GM19043 (cell line): ENCODE measurements around the gene ZNF787.

Source experiments
- ATAC-seq: cut with Tn5 transposase; IDR thresholded peaks from one replicate; pipeline ENCODE4 v1.9.1; 2021; ENCODE audit warnings: low read depth; ENCODE audit not compliant: unreplicated experiment

The ZNF787 gene

DNA sequence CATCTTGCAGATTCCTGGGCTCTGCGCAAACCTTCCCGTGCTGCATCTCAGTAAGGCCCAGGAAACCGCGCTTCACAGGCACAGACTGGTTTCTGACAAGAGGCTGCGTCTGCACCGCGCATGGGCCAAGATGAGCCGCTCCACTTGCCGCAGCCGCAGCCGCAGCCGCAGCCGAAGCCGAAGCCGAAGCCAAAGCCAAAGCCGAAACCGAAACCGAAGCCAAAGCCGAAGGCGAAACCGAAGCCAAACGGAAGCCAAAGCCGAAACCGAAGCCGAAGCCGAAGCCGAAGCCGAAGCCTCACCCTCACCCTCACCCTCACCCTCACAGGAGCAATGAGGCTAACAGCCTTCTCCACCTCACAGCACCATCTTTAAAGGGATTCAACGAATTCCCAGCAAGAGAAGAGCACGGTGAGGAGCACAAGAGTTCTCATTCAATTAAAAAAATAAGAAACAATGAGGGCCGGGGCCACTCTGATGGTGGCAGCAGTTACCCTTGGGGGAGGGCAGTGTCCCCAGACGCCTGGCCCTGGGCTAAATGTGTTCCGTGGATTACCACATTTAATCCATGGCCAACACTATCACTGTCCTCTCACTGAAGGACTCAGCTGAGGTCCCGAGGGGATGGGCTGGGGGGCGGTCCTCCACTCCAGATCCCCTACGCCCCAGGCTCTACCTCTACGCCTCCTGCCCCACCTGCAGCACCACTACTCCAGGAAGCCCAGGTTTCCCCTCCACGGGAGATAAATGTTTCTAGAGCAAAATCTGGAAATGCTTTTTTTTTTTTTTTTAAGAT lies 29.1 kb downstream of the ZNF787 start:
- ATAC-seq: no peak

GRCh38 chr19:56091066-56091490 lies 30.0 kb downstream of the ZNF787 start:
- ATAC-seq: no peak

DNA sequence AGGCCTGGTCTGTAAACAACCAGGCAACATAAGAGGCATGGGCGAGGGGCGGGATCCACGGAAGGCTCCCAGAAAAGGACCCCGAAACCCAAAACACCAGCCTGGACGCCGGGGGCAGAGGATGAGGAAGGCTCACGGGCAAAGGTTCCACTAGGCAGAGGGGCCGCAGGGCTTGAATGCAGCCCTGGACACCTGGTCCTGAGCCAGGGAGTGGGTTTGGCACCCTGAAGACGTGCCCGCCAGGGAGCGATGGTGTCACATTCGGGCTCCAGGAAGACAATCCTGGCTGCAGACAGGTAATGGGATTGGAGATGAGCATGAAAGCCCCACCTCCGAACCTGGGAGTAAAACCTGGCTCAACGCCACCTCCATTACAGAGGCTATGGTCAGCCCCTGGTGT lies 31.8 kb downstream of the ZNF787 start:
- no peak for ATAC-seq

- ATAC-seq: no peak
Observed at GRCh38 chr19:56088497-56089215, 32.4 kb downstream of the ZNF787 start.

- no peak for ATAC-seq
Observed at GRCh38 chr19:56087647-56088496, 33.2 kb downstream of the ZNF787 start.

DNA sequence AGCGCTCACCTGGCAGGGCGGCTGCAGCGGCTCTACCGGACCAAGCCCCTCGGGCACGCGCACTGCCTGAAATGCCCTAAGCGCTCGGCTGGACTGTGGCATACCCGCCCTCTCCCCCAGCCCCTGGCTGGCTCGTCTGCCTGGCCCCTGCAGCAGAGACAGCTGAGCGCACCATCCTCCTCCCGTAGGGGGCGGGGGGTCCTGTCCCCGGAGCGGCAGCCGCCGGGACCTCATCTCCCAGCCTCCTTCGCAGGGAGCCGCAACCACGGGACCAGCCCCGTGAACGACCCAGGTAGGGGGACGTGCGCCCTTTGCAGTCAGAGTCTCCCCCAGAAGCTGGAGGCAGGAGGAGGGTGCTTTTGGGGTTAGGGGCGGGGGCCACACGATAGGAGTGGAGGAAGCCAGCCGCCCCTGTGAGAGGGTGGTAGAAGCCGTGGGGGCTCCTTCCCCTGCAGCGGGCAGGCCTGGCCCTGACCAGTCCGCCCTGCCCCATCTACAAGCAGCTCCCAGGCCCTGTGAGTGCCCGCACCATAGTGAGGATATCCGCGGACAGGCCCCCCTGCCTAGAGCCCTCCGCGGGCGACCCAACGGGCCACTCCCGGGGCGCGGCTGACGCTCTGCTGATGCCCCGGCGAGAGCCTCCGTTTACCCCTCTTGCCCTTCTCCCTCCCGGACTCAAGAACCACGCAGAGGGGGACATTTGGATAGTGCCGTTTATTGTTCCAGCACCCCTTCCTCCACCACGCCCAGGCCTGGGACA lies 34.2 kb downstream of the ZNF787 start:
- ATAC-seq: no peak

- ATAC-seq: no peak
Observed at GRCh38 chr19:56085571-56086275, 35.4 kb downstream of the ZNF787 start.

- ATAC-seq: no peak
Observed at GRCh38 chr19:56084835-56085536, 36.1 kb downstream of the ZNF787 start.

DNA sequence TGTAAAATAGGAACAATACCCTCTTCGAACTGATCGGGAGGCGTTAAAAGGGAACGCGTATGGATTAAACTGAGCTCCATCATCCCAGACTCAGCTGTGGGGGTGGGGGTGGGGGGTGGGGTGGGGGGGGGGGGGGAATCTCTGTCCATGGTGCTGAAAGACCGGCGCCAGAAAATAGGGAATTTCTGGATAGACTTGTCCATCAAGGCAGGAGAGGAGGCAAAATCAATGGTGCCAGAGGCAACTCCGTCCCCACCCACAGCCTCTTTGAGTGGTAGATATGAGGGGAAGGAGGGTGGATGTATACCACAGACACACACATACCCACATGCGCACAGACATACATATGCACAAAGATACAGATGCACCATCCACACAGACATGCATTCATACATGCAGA lies 37.4 kb downstream of the ZNF787 start:
- no peak for ATAC-seq

DNA sequence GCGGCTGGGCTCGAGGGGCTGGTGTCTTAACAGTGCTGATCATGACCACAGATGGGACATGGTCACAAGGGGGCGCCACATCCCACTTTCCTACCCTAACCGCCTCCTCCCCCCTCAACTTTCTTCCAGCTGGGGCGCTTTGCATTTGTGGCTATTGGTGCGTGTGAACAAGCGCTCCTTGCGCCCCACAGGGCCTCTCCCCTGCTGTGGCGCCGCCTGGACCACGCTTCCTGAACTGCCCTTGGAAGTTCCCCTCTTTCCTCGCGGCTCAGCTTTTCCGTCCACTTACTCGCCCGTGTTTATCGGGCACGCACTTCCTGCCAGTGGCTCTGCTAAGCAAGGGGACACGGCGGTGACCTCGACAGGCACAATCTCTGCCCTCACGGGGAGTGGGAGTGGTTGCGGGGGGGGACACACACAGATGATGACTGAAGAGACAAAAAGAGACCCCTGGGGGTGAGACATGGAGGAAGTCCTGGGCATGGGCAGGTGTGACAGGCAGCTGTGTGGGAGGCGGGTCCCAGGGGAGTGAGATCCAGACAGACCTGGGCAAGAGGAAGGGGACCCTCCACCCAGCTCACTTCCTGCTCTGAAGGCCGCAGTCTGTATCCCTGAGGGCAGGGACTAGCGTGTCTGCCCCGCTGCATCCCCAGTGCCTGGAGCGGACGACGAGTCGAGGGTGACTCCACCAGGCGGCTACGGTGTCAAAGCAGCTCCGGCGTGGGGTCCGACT lies 40.3 kb downstream of the ZNF787 start:
- peak; percentile 71 for ATAC-seq

GRCh38 chr19:56079609-56080008 lies 41.5 kb downstream of the ZNF787 start:
- no peak for ATAC-seq

DNA sequence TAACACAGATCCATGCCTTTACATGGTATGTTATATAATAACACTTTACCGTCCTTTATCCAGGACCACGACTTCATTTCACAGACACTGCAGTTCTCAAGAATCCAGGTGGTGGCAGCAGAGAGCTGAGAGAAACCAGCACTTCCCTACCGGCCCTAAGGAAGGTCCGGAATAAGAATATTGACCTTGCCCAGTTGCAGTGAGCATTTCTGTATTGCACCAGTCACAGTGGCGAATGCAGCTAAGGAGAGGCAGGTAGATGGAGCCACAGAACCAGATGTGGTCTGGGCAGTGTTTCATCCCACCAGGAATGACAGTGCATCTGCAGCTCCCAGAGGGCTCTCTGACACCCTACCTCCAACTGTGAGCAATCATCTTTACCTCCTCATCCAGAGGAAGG lies 44.6 kb downstream of the ZNF787 start:
- ATAC-seq: no peak

- no peak for ATAC-seq
Observed at GRCh38 chr19:56071151-56071550, 49.9 kb downstream of the ZNF787 start.

DNA sequence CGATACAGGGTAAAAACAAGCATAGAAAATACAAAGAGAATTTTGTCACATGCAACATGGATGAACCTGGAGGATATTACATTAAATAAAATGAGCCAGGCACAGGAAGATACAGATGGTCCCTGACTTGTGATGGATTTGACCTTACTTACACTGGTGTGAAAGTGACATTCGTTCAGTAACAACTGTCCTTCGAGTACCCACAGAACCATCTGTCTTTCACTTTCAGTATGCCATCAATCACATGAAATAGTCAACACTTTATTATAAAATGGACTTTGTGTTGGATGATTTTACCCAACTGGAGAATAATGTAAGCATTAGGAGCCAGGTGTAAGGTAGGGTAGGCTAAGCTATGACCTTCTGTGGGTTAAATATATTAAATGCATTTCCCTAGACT lies 51.5 kb downstream of the ZNF787 start:
- ATAC-seq: no peak

GRCh38 chr19:56066152-56067023 lies 54.7 kb downstream of the ZNF787 start:
- no peak for ATAC-seq

DNA sequence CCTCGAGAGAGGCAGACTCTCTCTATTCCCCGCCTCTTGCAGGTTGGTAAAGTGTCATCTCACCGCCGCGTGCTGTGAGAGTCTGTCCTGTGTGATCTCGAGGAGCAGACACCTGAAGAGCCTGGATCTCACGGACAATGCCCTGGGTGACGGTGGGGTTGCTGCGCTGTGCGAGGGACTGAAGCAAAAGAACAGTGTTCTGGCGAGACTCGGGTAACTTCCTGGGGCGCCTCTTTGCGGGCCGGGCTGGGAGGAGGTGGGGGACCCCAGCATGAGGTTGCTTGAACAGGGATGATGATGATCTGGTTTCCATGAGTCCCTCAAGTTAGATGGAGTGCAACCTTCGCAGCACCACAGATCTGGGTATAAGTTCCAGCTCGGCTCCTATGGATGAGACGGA lies 67.5 kb downstream of the ZNF787 start:
- no peak for ATAC-seq
